Measurements from ENCODE around the gene NEGR1.

The NEGR1 gene

DNA sequence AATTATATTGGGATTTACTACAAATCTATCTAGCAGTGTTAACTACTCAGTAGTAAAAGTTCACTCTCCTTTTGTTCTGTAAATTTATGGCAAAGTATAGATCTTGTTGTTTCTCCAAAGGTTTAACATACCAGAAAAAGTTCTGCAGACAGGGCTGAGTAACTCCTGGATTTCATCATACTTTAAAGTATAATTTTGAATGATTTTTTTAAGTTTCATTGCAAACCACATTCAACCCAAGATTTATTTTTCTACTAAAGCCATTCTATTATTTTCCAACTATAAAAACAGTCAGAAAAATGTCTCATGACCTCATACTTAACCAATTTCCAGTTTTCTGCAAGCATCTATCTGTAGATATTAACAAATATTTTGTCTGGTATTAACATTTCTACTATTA is 615.7 kb downstream of the NEGR1 start:
- peak; percentile 27 for FAIRE-seq

DNA sequence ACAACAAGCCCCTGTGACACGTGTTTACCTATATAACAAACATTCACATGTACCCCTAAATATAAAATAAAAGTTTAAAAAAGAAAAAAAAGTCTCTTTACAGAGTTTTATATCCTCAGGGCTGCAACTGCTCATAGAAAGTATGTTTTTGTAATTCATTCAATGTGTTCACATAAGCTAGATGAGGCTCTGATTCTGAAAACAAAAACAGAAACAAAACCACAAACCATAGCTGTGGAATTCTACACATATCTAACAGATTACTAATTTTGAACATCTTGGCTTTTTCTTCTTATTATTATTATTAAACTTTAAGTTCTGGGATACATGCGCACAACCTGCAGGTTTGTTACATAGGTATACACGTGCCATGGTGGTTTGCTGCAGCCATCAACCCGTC is 621.9 kb downstream of the NEGR1 start:
- FAIRE-seq: no peak

- FAIRE-seq: peak; percentile 47
These were observed 624.3 kb downstream of the NEGR1 start for GRCh38 chr1:71657891-71658679.

- no peak for FAIRE-seq
These were observed 625.4 kb downstream of the NEGR1 start for GRCh38 chr1:71656902-71657301.

DNA sequence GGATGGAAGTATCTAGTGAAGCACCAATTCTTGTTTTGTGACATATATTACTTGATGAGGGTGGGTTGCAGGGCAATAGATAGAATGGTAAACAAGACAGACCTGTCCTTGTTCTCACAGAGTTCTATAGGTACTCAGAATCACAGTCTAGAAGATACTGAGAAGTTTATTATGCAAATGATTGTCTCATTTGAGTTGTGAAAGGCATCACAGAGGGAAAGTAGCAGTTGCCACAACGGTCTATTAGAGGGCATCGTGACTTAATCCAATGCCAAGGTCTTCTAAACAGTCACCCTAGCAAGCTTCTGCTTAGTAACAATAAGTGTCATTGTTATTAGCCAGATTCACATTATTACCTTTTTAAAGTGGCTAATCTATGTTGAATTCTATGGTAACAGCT is 626.7 kb downstream of the NEGR1 start:
- FAIRE-seq: no peak

DNA sequence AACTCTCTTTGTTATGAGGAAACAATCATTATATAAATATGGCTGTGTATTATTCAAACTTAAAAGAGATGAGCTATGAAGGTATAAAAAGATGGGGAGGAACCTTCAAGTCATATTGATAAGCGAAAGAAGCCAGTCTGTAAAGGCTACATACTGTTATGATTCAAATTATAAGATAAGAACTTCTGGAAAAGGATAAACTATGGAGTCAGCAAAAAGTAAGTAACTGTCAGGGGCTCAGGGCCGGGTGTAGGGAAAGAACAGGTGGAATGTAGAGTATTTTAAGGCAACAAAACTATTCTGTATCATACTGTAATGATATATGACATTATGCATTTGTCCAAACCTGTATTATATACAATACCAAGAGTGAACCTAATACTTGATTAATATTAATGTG is 628.4 kb downstream of the NEGR1 start:
- no peak for FAIRE-seq

DNA sequence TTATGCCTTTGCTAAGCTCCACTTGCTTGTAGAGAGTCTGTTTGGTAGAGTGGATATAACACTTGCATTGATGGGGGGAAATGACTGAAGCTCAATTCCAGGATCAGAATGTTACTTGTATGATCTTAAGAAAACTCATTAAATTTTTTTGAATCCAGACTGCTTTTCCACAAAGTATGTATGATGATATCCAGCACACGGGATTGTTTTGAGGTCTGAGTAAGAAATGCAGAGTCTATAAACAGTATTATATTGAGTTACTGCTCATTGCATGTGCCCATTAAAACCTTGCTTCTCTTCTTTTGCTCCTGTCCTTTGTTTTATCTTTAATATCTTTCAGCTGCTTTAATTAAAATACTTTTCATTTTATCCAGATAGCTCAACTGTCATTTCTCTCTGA is 631.1 kb downstream of the NEGR1 start:
- FAIRE-seq: no peak

DNA sequence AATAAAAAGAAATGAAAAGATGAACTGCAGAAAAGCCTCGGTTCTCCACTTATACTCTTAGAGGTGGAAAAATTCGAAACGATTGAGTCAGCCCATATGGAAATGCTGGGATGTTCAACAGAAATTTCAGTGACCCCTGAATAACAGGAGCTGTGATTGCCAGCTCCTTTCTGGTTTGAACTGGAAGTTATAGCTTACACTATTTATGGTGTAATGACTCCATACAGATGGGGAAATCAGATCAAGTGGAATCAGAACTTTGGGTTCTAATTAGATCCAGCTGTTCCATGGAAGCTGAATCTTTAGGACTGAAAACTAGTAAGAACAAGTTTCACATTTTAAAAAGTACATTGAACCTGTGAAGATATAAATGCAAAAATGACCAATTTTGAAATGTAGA is 632.2 kb downstream of the NEGR1 start:
- FAIRE-seq: no peak

DNA sequence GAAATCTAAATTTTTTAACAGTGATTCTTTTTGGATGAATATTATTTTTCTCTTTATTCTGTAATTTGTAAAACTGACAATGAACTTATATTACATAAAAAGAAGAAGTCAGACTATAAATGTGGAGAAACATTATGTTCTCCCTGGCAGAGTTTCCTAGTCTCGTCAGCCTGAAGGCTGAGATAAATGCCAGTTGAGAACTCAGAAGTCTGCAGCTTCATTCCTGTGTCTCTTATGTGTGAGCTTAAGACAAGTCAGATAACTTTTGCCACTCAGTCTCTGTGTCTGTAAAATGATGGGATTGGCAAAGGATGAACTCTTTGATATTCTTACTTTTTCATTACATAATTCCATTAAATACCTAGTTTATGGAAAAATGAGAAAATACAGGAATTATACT is 632.7 kb downstream of the NEGR1 start:
- no peak for FAIRE-seq

DNA sequence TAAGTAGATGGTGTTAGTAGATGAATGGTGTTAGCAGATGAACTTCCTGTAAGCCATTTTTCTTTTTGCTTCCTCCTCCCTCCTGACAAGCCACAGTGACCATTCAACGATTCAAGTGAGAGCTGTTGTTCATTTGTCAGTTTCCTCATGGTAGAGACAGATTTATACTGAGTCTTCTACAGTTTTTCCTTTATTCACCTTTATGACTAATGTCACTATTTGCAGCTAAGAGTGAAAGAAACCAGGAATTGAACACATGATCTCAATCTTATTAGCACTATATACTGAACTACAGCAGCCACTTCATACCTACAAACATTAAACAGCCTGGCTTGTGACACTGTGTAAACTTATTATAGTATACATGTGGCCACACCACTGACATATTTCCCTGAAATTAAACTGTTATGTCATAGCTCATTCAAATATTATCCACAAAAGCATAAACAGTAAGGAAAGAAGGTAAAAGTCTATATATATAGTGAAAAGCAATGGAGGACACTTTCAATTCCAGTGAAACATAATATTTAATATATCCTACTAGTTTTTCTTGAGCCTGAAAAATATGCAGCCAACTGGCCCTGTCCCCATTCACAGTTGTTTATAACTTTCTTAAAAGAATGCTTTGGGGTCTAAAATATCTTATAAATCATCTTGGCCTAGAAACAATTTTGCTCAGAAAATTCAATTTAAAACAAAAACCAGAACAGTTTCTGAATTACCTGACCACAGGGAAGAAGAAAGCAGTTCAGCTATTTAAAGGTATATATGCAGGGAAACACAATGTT is 634.6 kb downstream of the NEGR1 start:
- no peak for FAIRE-seq

DNA sequence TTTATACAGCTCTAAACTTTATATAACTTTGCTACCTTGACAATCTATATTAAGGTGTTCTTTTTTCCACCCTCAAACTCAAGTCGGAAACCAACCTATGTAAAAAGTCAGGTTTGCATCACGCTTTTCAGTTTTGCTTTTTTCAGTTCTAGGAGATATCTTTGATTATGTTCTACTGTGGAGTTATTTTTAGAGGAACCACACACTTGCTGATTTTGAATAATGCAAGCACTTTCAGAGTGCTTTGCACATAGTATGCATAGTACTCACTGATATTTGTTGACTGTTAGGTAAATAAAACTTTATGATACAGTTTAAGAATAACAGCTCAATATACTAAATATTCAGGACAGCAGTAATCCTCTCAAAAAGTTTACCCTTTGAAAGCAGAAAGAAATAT is 637.3 kb downstream of the NEGR1 start:
- no peak for FAIRE-seq

GRCh38 chr1:71641903-71642302 is 640.4 kb downstream of the NEGR1 start:
- no peak for FAIRE-seq

GRCh38 chr1:71640998-71641397 is 641.3 kb downstream of the NEGR1 start:
- no peak for FAIRE-seq

DNA sequence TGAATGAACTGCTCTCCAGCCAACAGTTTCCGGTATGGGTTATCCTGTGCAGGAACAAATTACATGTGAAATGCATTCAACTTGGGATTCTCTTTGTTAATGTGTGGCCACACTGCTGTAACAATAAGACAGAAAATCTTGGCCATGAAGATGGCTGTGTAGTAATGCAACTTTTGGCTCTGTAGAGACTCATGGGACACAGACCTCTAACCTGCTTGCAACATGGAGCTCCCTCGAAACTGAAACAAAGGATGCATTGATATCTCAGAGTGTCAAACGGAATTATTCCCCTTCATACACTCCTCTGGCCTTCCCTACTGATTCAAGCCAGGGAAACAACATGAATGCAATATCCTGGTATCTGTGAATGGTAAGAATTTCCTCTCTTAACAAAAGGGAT is 642.2 kb downstream of the NEGR1 start:
- no peak for FAIRE-seq

- no peak for FAIRE-seq
These were observed 644.1 kb downstream of the NEGR1 start for GRCh38 chr1:71638081-71638766.

DNA sequence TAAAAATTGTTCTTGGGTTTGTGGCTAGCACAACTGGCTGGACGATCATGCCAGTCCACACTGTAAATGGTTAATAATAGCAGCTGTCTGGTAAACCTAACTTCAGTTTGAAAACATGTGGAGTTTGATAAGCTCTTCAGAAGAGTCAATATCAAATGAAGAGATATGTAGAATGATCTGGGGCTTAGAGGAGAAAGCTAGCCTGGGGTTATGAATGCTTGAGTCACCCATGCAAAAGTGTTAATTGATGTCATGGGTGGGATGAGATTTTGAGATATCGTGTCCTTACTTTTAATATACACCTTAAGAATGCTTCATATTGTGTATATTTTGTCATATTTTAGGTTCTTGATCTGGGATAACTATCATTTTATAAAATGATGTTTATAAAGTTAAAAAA is 646.8 kb downstream of the NEGR1 start:
- no peak for FAIRE-seq

DNA sequence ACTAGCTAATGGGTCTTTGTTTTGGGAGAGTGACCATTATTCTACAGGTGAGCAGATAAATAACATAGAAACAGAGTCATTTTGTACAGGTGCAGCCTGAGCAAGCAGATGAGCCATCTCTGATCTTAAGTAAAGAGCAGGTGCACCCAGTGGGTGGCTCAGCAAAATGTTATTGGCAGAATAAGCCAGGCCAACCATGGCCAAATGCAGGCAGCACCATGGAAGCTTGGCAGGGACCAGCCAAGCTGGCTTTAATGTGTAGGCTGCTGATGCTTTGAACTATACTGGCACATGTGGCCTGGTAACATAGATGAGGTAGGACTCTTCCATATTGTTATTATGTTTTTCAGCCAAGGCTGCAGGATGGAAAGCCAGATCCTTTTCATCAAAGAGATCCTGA is 648.2 kb downstream of the NEGR1 start:
- no peak for FAIRE-seq

GRCh38 chr1:71630073-71630472 is 652.3 kb downstream of the NEGR1 start:
- FAIRE-seq: no peak

DNA sequence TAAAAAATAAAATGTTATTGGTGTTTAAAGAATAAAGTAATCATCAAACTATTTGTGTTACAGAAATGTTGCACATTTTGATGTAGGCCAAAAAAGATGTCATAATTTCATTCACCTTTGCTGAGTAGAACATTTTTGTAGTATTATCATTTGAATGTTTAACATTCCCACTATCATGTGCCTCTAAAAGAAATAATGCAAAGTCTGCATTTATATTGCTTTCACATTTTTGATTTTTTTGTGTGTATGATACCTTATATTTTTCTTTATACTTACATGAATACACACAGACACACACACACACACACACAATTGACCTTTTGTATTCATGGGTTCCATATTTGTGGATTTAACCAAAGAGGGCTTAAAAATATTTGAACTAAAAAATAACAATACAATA is 657.3 kb downstream of the NEGR1 start:
- no peak for FAIRE-seq

- FAIRE-seq: no peak
These were observed 658.5 kb downstream of the NEGR1 start for GRCh38 chr1:71623888-71624287.

DNA sequence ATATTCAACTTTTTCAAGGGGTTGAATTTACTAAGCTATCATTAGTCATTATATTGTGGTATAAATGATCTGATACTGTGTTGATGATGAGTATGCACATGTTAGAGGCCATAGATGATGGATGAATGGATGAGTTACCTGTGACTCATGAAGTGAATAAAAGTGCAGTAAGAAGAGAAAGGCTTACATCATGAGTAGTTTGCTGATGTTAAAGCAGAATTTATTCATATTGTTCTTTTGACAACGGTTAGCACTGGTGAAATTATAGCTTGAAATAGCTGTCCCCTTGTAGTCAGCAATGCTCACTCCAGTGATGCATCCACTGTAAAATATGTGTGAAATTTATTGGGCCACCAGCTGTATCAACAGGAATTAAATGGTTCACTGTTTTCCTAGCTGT is 660.6 kb downstream of the NEGR1 start:
- FAIRE-seq: peak; percentile 53

GRCh38 chr1:71618766-71619530 is 663.4 kb downstream of the NEGR1 start:
- no peak for FAIRE-seq

GRCh38 chr1:71618191-71618590 is 664.1 kb downstream of the NEGR1 start:
- FAIRE-seq: no peak

Data from islet of Langerhans (tissue), 1 donor.